Suprapubic skin (tissue), 4 donors: ENCODE results near the gene KCNIP4.

Source experiments
- POLR2A ChIP-seq, 2 donors: fragments of 450-650 bp; IDR thresholded peaks; one replicate each; pipeline ENCODE4 v1.6.1; 2017; ENCODE audit warnings: antibody characterized with exemption in 2 of 2, mild to moderate bottlenecking in 2 of 2, moderate library complexity in 2 of 2
- POLR2AphosphoS5 ChIP-seq, 3 donors: sonication (generic); formaldehyde crosslinking; IDR thresholded peaks; one replicate each; pipeline ENCODE4 v1.6.1; 2017; ENCODE audit warnings: antibody characterized with exemption in 3 of 3
- TF ChIP-seq, protein P1 (sequence below), 2 donors: fragments of 200-600 bp in 1 of 2; fragments of 450-650 bp in 1 of 2; sonication (generic) in 1 of 2; IDR thresholded peaks; one replicate each; pipeline ENCODE4 v1.5.1; 2016 to 2019; ENCODE audit warnings: antibody characterized with exemption in 2 of 2, mild to moderate bottlenecking in 1 of 2, moderate library complexity in 1 of 2

- TF ChIP-seq, protein P1, sequence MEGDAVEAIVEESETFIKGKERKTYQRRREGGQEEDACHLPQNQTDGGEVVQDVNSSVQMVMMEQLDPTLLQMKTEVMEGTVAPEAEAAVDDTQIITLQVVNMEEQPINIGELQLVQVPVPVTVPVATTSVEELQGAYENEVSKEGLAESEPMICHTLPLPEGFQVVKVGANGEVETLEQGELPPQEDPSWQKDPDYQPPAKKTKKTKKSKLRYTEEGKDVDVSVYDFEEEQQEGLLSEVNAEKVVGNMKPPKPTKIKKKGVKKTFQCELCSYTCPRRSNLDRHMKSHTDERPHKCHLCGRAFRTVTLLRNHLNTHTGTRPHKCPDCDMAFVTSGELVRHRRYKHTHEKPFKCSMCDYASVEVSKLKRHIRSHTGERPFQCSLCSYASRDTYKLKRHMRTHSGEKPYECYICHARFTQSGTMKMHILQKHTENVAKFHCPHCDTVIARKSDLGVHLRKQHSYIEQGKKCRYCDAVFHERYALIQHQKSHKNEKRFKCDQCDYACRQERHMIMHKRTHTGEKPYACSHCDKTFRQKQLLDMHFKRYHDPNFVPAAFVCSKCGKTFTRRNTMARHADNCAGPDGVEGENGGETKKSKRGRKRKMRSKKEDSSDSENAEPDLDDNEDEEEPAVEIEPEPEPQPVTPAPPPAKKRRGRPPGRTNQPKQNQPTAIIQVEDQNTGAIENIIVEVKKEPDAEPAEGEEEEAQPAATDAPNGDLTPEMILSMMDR (IDR thresholded peaks at IDR 0.05): no peak
- TF ChIP-seq POLR2AphosphoS5 (IDR thresholded peaks at IDR 0.05): no peak
- no peak for TF ChIP-seq POLR2A (IDR thresholded peaks at IDR 0.05)
These were observed 834.9 kb downstream of the KCNIP4 start for GRCh38 chr4:21113496-21114223.
